ENCODE data around the gene XRCC6.
A peak's percentile ranks its signal among the peaks of the same experiment; 100 is the strongest.
"Not testable (repeated sequence)": the region's sequence is repeated elsewhere in the genome, so short reads cannot be mapped to it uniquely, and the experiment has no call there.

The XRCC6 gene

DNA sequence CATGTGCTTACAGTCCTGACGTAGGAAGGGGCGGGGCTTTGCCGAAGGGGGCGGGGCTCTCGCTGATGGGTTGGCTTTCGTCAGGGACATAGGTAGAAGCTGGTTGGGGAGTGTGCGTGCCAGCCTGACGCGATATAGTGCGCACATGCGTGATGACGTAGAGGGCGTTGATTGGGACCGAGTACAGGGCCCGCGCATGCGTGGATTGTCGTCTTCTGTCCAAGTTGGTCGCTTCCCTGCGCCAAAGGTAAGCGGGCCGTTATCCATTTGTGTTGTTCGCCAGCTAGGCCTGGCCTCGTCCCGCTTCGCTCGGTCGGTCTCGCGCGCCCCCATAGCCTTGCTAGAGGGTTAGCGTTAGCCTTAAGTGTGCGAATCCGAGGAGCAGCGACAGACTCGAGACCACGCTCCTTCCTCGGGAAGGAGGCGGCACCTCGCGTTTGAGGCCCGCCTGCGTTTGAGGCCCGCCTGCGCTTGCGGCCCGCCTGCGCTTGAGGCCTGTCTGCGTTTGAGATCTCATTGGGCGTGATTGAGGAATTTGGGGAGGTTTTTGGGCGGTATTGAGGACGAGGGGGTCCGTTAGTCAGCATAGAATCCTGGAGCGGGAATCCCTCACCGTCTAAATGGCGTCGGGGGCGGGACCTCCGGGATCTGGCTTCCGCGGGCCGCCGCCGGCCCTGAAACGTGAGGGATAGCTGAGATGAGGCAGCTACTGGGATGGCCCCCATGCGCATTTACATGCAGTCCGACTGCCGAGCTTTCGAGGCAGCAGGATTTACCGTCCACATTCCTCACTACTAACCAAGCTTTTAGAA lies at the start of gene XRCC6:
Gene XRCC6 (plus strand): TSS at position 197 of the 812 bp plus-strand sequence. CDS start 710 bp downstream, outside the sequence.
- DNase-seq (ENCODE audit: low read depth), result peak; percentile 99

GRCh38 chr22:41571786-41572185 lies 49.3 kb upstream of the XRCC6 start:
- no peak for DNase-seq (ENCODE audit: low read depth)

DNA sequence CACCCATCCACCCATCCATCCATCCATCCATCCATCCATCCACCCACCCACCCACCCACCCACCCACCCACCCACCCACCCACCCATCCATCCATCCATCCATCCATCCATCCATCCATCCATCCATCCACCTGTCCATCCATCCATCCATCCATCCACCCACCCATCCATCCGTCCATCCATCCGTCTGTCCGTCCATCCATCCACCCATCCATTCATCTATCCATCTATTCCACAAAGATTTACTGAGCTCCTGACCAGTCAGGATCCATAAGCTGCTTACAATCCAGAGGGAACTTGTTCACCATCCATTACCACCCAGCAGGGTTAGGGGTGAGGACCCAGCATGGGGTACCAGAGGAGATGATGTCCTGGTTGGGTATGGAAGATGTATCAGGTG lies 48.8 kb upstream of the XRCC6 start:
- not testable (repeated sequence) for DNase-seq (ENCODE audit: low read depth)

DNA sequence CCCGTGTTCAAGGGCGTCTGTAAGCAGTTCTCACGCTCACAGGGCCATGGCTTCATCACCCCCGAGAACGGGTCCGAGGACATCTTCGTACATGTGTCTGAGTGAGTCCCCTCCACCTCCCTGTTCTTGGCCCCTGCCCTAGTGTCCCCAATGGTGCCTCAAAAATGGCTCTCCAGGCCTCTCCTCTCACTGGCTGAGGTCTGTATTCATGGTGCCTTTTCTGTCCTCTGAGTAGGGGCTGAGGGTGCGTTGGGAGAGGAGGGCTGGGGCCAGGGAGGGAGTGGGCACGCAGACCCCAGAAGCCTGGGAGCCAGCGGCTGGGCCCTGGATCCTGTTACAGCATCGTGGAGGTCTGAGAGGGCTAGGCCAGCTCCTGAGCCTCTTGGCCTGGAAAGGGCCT lies 47.4 kb upstream of the XRCC6 start:
- no peak for DNase-seq (ENCODE audit: low read depth)

GRCh38 chr22:41574847-41575381 lies 46.2 kb upstream of the XRCC6 start:
- DNase-seq (ENCODE audit: low read depth), result no peak

GRCh38 chr22:41575533-41575932 lies 45.6 kb upstream of the XRCC6 start:
- no peak for DNase-seq (ENCODE audit: low read depth)

GRCh38 chr22:41576877-41577276 lies 44.2 kb upstream of the XRCC6 start:
- DNase-seq (ENCODE audit: low read depth), result no peak

DNA sequence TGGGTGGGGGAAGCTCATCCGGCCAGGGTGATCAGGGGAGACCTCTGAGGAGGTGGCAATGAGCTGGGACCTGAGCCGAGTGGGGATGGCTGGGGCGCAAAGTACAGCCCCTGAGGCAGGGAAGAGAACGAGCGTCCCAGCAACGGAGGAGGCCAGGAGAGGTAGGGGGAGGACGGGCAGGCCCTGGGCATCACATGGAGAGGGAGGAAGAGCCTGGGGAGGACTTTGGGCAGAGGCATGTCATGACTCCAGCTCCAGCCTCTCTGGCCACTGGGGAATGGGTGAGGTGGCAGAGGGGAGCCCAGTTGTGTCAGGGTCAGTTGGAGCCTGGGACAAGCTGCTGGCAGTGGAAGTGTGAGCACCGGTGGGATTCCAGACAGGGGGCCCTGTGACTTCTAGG lies 43.0 kb upstream of the XRCC6 start:
- no peak for DNase-seq (ENCODE audit: low read depth)

GRCh38 chr22:41578818-41579217 lies 42.3 kb upstream of the XRCC6 start:
- DNase-seq (ENCODE audit: low read depth), result no peak

DNA sequence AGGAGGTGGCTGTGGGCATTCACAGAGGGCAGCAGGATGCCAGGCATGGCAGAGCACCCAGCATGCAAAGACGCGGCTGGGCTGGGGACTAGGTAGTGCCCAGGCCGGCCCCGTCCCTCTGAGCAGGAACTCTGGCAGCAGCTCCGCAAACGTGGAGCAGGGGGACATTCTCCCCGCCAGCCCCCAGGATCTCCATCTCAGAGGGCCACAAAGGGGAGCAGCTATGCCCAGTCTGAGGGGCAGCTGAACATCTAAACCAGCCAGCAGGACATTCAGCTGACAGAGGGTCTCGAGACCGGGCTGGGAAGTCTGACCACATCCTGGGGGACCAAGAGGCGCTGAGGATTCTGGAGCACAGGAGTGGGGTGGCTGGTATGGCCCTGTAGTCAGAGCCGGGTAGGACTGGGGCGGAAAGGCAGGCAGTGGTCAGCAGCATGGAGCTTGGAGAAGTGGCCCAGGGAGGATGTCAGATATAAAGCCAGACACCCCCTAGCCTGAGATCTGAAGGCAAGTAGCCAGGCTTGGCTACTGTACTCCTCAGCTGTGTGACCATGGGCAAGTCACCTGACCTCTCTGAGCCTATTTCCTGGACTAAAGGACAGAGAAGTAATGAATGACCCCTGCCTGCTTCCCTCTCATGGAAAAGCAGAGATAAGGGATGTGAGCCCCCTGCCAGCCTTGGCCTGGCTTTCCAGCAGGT lies 41.6 kb upstream of the XRCC6 start:
- DNase-seq (ENCODE audit: low read depth), result no peak

DNA sequence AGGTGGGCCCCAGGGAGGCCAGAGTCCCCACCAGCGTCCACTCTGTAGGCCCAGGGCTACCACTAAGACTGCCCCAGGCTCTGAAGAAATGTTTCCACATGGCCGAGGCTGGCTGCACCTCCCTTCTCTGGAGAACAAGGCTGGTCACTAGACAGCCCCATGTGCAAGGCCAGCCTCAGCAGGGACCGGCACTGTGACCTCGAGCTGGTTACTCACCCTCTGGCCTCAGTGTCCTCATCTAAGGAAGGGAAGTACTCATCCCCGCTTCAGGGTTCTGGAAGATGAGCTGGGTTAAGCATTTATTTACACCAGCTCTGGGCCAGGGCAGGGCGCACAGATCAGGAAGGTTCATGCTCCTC lies 41.1 kb upstream of the XRCC6 start:
- DNase-seq (ENCODE audit: low read depth), result no peak

DNA sequence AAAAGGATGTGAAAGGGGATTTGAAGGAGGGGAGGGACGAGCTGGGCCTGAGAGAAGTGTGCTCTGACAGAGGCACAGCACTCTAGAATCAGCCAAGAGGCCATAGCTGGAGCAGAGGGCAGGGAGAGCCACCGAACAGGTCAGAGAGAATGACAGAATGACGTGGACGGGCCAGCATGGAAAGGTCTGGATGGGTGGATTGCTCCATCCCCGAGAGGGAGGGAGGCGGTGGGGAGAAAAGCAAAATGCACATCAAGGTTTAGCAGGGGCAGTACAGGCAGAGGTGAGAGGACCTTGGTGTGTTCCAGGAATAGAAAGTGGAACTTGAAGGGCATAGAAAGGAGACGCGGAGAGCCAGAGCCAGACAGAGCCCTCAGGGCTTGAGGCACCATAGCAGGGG lies 38.4 kb upstream of the XRCC6 start:
- no peak for DNase-seq (ENCODE audit: low read depth)

DNA sequence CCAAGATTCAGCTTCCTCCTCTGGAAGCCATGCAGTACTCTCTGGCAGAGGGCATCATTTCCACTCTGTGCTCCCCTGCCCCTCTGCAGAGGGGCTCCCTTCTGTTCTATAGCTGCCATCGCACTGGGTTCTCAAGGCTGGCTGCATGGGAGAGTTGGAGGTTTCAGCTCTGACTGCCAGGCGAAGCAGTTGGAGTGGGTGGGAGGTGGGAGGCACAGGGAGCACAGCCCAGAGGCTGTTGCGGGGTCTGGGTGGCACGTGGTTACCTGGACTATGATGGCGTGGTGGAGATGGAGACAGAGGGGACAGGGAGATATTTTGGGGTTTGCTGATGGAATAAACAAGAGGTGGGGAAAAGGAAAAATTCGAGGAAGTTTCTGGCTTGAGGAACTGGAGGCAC lies 36.2 kb upstream of the XRCC6 start:
- no peak for DNase-seq (ENCODE audit: low read depth)

GRCh38 chr22:41585898-41586297 lies 35.2 kb upstream of the XRCC6 start:
- DNase-seq (ENCODE audit: low read depth), result no peak

GRCh38 chr22:41587347-41587723 lies 33.8 kb upstream of the XRCC6 start:
- no peak for DNase-seq (ENCODE audit: low read depth)

- DNase-seq (ENCODE audit: low read depth), result peak; percentile 100
Measured at GRCh38 chr22:41589391-41590241, 31.5 kb upstream of the XRCC6 start, which contains the start of gene PMM1. Gene PMM1 (minus strand): TSS chr22:41589840. CDS start chr22:41589805, 35 bp downstream.

DNA sequence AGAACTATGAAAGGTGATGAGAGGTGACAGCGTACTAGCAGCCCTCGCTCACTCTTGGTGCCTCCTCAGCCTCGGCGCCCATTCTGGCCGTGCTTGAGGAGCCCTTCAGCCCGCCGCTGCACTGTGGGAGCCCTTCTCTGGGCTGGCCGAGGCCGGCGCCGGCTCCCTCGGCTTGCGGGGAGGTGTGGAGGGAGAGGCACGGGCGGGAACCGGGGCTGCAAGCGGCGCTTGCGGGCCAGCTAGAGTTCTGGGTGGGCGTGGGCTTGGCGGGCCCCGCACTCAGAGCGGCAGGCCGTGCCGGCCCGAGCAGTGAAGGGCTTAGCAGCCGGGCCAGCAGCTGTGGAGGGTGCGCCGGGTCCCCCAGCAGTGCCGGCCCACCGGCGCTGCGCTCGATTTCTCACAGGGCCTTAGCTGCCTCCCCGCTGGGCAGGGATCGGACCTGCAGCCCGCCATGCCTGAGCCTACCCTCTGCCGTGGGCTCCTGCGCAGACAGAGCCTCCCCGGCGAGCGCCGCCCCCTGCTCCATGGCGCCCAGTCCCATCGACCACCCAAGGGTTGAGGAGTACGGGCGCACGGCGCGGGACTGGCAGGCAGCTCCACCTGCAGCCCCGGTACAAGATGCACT lies 27.6 kb upstream of the XRCC6 start:
- not testable (repeated sequence) for DNase-seq (ENCODE audit: low read depth)

GRCh38 chr22:41595703-41596102 lies 25.4 kb upstream of the XRCC6 start:
- DNase-seq (ENCODE audit: low read depth), result no peak

DNA sequence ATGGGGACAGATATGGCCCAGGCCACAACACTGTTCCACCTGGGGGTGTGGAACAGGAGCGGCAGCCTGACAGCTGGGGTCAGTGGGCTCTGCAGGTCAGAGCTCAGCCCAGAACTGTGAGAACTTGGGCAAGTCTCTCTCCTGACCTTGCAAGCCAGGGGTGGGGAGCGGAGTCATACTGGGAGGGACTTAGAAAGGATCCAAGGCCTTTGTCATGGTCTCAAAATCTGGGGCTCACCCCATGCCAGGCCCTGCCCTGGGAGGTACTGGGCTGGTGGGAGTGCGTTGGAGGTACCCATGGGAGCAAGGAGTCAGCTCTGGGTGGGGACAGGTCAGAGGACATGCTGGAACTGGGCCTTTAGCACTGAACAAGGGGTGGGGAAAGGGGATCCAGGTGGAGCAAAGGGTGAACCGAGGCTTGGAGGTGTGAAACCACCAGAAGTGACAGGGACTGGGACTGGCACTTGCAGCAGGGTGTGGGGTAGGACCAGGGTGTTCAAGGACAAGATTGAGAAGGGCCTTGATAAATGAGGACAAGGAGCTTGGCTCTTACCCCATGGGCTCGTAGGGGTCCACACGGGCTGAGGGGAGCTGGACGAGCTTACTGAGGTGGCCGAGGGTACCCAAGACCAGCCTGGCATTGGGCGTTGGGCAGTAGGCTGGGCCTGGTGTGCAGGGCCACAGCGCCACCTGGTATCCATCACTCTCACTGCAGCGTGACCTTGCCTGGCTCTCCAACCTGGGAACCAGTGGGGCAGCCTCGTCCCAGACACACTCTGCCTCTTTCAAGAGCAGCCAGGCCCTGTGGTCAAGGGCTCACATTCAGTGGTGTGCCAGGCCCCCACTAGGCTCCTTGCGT lies 24.1 kb upstream of the XRCC6 start:
- no peak for DNase-seq (ENCODE audit: low read depth)

DNA sequence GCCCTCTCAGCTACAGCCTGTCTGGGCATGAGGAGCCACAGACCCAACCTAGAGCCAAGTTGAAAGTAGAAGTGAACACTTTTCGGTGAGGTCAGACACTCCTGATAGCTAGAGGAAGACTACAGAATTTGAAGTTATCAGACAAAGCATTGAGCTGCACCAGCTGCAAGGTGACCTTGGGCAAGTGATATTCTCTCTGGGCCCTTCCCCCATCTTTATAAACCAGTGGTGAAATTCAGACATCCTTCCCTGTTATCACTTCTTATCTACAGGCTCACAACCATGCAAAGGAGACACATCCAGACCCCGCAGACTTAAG lies 23.5 kb upstream of the XRCC6 start:
- no peak for DNase-seq (ENCODE audit: low read depth)

DNA sequence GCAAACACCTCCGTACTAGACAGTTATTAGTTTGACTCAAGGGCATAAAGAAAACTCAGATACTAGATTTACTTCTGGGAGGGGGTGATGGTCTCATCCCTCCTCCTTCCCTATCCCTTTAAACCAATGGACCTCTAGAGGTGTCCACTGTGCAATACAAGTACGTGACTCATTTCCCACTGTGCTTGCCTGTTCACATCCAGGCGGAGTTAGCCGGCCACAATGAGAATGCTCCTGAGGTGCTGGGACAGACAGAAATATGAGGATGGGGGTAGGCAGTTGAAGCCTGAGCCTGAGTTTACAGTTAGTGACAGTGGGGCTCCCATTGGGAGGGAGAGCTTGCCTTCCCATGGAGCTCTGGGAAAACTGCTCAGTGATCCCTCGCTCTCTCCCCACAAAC lies 23.0 kb upstream of the XRCC6 start:
- no peak for DNase-seq (ENCODE audit: low read depth)
